ENCODE results near the gene PHRF1. TPM values are rescaled to one million over a fixed set of nuclear protein-coding genes. Genes with fewer than 3 reads are reported as not detected.
A peak's percentile ranks its signal among the peaks of the same experiment; 100 is the strongest.

Gene PHRF1
- total RNA-seq, 1 donor from 2014 or later: 30.6 TPM

- DNase-seq (ENCODE audit: low spot score in 2 of 2) (no peak), FAIRE-seq (no peak)
These were observed 37.9 kb downstream of the PHRF1 start for GRCh38 chr11:614021-614622.

- DNase-seq (ENCODE audit: low spot score in 2 of 2): no peak
These were observed 38.6 kb downstream of the PHRF1 start for GRCh38 chr11:614623-615503.

GRCh38 chr11:615504-616319 lies 39.4 kb downstream of the PHRF1 start, which contains the start of gene IRF7:
Gene IRF7, minus strand, starts transcription at chr11:615950. Its CDS starts 586 bp downstream, at chr11:615364.
- FAIRE-seq: no peak

More at GRCh38 chr11:614623-615503, 38.6 kb downstream of the PHRF1 start:
- no peak for FAIRE-seq

GRCh38 chr11:616320-617198 lies 40.3 kb downstream of the PHRF1 start:
- no peak for FAIRE-seq

More at GRCh38 chr11:615504-616319, 39.4 kb downstream of the PHRF1 start, which contains the start of gene IRF7:
- DNase-seq (ENCODE audit: low spot score in 2 of 2): peak; percentile 93 to 94

GRCh38 chr11:617199-617911 lies 41.1 kb downstream of the PHRF1 start:
- DNase-seq (ENCODE audit: low spot score in 2 of 2) (no peak), FAIRE-seq (no peak)

More at GRCh38 chr11:616320-617198, 40.3 kb downstream of the PHRF1 start:
- no peak for DNase-seq (ENCODE audit: low spot score in 2 of 2)

GRCh38 chr11:617912-618682 lies 41.8 kb downstream of the PHRF1 start:
- FAIRE-seq (no peak), DNase-seq (ENCODE audit: low spot score in 2 of 2) (no peak)

GRCh38 chr11:618856-619627 lies 42.8 kb downstream of the PHRF1 start:
- FAIRE-seq: no peak
- DNase-seq (ENCODE audit: low spot score in 2 of 2): no peak

GRCh38 chr11:619628-620050 lies 43.4 kb downstream of the PHRF1 start:
- DNase-seq (ENCODE audit: low spot score in 2 of 2): no peak
- FAIRE-seq: no peak

- DNase-seq (ENCODE audit: low spot score in 2 of 2) (no peak), FAIRE-seq (no peak)
These were observed 43.9 kb downstream of the PHRF1 start for GRCh38 chr11:620201-620600.

- DNase-seq (ENCODE audit: low spot score in 2 of 2): no peak
These were observed 44.9 kb downstream of the PHRF1 start for GRCh38 chr11:620935-621814.

GRCh38 chr11:621838-622237 lies 45.6 kb downstream of the PHRF1 start:
- no peak for DNase-seq (ENCODE audit: low spot score in 2 of 2)
- no peak for FAIRE-seq

More at GRCh38 chr11:620935-621814, 44.9 kb downstream of the PHRF1 start:
- no peak for FAIRE-seq

GRCh38 chr11:623349-623869 lies 47.1 kb downstream of the PHRF1 start:
- DNase-seq (ENCODE audit: low spot score in 2 of 2) (no peak), FAIRE-seq (no peak)

GRCh38 chr11:623999-624704 lies 47.9 kb downstream of the PHRF1 start:
- no peak for DNase-seq (ENCODE audit: low spot score in 2 of 2)
- FAIRE-seq: no peak

GRCh38 chr11:624705-625635 lies 48.7 kb downstream of the PHRF1 start, which contains the start of gene CDHR5:
Gene CDHR5, minus strand, starts transcription at chr11:624955. Its CDS starts 53 bp downstream, at chr11:624902.
- FAIRE-seq (no peak), DNase-seq (ENCODE audit: low spot score in 2 of 2) (no peak)
